PC-3 (cell line): ENCODE measurements around the gene ABCB4. TPM values are rescaled to one million over a fixed set of nuclear protein-coding genes. Genes with fewer than 3 reads are reported as not detected.

Source experiments
- ATAC-seq: fragments of 200-7000 bp; cut with Tn5 transposase; 2 replicates; pipeline ENCODE4 v1.9.1; 2020; ENCODE audit warnings: mild to moderate bottlenecking, moderate library complexity
- BruUV-seq: library from RNA; stranded (reverse); fragments of 400-500 nt; replicated peaks from 2 replicates; lab custom pipeline; 2021; lab: Mats Ljungman, UMichigan
- CTCF ChIA-PET: fragments of 300-600 bp; sonication (Branson Sonifier 250); formaldehyde crosslinking; loops from one replicate; lab custom pipeline; 2022; ENCODE audit warnings: antibody characterized with exemption; lab: Charles Lee
- POLR2A ChIA-PET: fragments of 300-600 bp; sonication (Branson Sonifier 250); formaldehyde crosslinking; loops from one replicate; lab custom pipeline; 2022; ENCODE audit warnings: antibody characterized with exemption; ENCODE audit not compliant: unreplicated experiment; lab: Charles Lee
- DNase-seq: peaks from one replicate; pipeline ENCODE4 v3.0.0-alpha.2; 2015
- H2AFZ ChIP-seq: fragments of 300-600 bp; sonication (generic); 2 replicates; pipeline ENCODE4 v1.6.0; 2016; ENCODE audit warnings: antibody characterized with exemption, low read length
- H3F3A ChIP-seq: fragments of 300-600 bp; sonication (generic); one replicate; pipeline ENCODE4 v1.6.0; 2017; ENCODE audit warnings: antibody characterized with exemption, low read length, control low read depth, mild to moderate bottlenecking; ENCODE audit not compliant: unreplicated experiment
- H3K27ac ChIP-seq: fragments of 300-600 bp; sonication (generic); 2 replicates; pipeline ENCODE4 v1.5.1; 2016; ENCODE audit warnings: mild to moderate bottlenecking, low read length
- H3K27me3 ChIP-seq: fragments of 300-600 bp; sonication (generic); 2 replicates; pipeline ENCODE4 v1.6.1; 2016; ENCODE audit warnings: low read length, mixed read lengths
- H3K36me3 ChIP-seq: fragments of 300-600 bp; sonication (generic); 2 replicates; pipeline ENCODE4 v1.6.1; 2016; ENCODE audit warnings: low read depth, mixed run types, low read length, mixed read lengths
- H3K4me1 ChIP-seq: fragments of 300-600 bp; sonication (generic); 2 replicates; pipeline ENCODE4 v1.5.1; 2016; ENCODE audit warnings: low read length; ENCODE audit not compliant: insufficient read depth
- H3K4me2 ChIP-seq: fragments of 300-600 bp; sonication (generic); 2 replicates; pipeline ENCODE4 v1.6.0; 2016; ENCODE audit warnings: low read length
- H3K4me3 ChIP-seq: fragments of 300-600 bp; sonication (generic); 2 replicates; pipeline ENCODE4 v1.5.1; 2016; ENCODE audit warnings: mild to moderate bottlenecking, low read length, mixed read lengths
- H3K79me2 ChIP-seq: fragments of 300-600 bp; sonication (generic); 2 replicates; pipeline ENCODE4 v1.6.1; 2017; ENCODE audit warnings: low read length, mixed read lengths
- H3K9ac ChIP-seq: fragments of 300-600 bp; sonication (generic); 2 replicates; pipeline ENCODE4 v1.6.0; 2016; ENCODE audit warnings: mild to moderate bottlenecking, low read length
- H3K9me2 ChIP-seq: fragments of 300-600 bp; sonication (generic); replicated peaks from 2 replicates; pipeline ENCODE4 v1.6.1; 2016; ENCODE audit warnings: mixed run types, low read length, mixed read lengths
- H3K9me3 ChIP-seq: fragments of 300-600 bp; sonication (generic); 2 replicates; pipeline ENCODE4 v1.6.1; 2016; ENCODE audit warnings: low read length, mixed read lengths
- H4K20me1 ChIP-seq: fragments of 300-600 bp; sonication (generic); 2 replicates; pipeline ENCODE4 v1.6.1; 2016; ENCODE audit warnings: low read length, mixed read lengths
- EZH2 ChIP-seq: fragments of 300-600 bp; sonication (generic); IDR thresholded peaks from one replicate; pipeline ENCODE4 v1.6.1; 2017; ENCODE audit warnings: antibody characterized with exemption, mild to moderate bottlenecking, low read length; ENCODE audit not compliant: unreplicated experiment
- EZH2phosphoT487 ChIP-seq: fragments of 300-600 bp; sonication (generic); IDR thresholded peaks from 2 replicates; pipeline ENCODE4 v1.6.1; 2018; ENCODE audit warnings: mild to moderate bottlenecking, antibody characterized with exemption, low read length, borderline replicate concordance
- intact Hi-C: fragments of 100-400 bp; cut with micrococcal nuclease; formaldehyde crosslinking; loops from 2 replicates; pipeline ENCODE4 v1.9.0; 2023
- total RNA-seq: library from RNA; depleted of rRNA; stranded (reverse); fragments of >200 nt; gene quantifications from 2 replicates; pipeline ENCODE4 v1.2.3, GENCODE V29; 2014
- TF ChIP-seq, protein P1 (sequence below): fragments of 300-600 bp; sonication (generic); conservative IDR thresholded peaks from 2 replicates; pipeline ENCODE4 v1.5.1; 2017; ENCODE audit warnings: antibody characterized with exemption, low read depth, mild to moderate bottlenecking, low read length

ABCB4 gene
- total RNA-seq, 1 experiment from 2014 or later = not detected

DNA sequence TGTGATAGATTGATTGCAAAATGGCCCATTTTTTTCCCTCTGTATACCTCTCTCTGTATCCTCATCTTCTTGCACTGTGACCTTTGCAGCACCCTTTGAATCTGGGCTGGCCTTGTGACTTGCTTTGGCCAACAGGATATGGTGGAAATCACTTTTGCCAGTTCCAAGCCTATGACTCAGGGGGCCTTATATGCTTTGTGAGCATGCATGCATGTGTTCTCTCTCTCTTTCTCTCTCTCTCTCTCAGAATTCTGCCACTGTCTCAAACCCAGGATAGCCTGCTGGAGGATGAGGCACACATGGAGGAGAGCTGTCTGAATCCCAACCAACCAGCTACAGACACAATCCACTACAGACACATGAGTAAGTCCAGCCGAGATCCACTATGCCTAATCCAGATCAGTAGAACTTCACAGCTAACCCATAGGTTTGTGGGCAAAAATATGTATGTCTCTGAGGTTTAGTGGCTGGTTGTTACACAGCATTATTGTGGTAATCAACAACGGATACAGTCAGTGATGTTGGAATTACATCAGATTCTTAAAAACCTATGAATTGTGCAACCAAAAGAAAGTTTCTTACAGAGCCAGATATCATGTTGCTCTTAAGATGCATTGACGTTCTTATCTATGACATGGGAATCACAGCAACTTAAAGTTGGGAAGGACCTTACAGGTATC lies 41.8 kb upstream of the ABCB4 start:
- ChIA-PET POLR2A (no interaction called here), CTCF (no interaction called here)
- no TSS peak for BruUV-seq
- Histone ChIP-seq H3F3A (no peaks in the 10 kb centered on the region), H3K36me3 (no peaks in the 10 kb centered on the region), H3K9ac (no peak overlapping the region), H2AFZ (no peak overlapping the region), H3K79me2 (no peaks in the 10 kb centered on the region), H3K9me2 (no peaks in the 10 kb centered on the region), H4K20me1 (no peaks in the 10 kb centered on the region), H3K4me1 (no peaks in the 10 kb centered on the region), H3K9me3 (no peaks in the 10 kb centered on the region), H3K27me3 (peaks cover 20% of the 10 kb centered on the region; the same call in 1 of the 2 replicates), H3K27ac (no peak overlapping the region), H3K4me2 (no peak overlapping the region), H3K4me3 (no peak overlapping the region)
- intact Hi-C loops = no loop called here
- TF ChIP-seq EZH2phosphoT487 = no peak
- TF ChIP-seq, protein P1, sequence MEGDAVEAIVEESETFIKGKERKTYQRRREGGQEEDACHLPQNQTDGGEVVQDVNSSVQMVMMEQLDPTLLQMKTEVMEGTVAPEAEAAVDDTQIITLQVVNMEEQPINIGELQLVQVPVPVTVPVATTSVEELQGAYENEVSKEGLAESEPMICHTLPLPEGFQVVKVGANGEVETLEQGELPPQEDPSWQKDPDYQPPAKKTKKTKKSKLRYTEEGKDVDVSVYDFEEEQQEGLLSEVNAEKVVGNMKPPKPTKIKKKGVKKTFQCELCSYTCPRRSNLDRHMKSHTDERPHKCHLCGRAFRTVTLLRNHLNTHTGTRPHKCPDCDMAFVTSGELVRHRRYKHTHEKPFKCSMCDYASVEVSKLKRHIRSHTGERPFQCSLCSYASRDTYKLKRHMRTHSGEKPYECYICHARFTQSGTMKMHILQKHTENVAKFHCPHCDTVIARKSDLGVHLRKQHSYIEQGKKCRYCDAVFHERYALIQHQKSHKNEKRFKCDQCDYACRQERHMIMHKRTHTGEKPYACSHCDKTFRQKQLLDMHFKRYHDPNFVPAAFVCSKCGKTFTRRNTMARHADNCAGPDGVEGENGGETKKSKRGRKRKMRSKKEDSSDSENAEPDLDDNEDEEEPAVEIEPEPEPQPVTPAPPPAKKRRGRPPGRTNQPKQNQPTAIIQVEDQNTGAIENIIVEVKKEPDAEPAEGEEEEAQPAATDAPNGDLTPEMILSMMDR = no peak
- TF ChIP-seq EZH2 = no peak
- no peak for ATAC-seq
- no peak for DNase-seq

DNA sequence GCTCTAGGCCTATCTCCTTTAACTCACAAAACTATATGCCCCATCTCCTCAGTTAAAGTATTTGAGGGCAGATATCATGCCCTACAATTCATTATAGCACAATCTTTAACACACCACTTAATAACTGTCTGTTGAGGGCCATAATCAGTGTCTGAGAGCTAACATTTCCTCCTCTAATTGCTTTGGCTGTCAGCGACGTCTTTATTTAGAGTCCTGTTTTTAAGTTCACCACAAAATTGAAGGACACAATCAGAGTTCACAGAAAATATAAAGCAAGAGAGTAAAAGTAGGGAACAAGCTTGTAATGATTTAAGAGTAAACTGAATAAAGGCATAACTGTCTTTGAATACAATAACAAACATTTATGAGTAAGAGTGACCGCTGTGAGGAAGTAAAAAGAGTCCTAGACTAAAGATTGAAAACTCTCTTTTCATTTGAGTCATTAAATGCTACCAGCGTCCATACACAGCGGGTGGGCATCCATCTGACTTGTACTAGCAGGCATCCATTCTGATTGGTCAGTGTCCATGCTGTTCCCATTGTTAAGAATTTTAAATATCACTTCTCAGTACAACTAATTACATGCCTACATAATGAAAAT lies 38.4 kb upstream of the ABCB4 start:
- Histone ChIP-seq H3K79me2 (no peaks in the 10 kb centered on the region), H3K9me3 (no peaks in the 10 kb centered on the region), H3F3A (no peaks in the 10 kb centered on the region), H3K4me2 (no peak overlapping the region), H3K9ac (no peak overlapping the region), H3K4me1 (no peaks in the 10 kb centered on the region), H3K27ac (no peak overlapping the region), H3K36me3 (no peaks in the 10 kb centered on the region), H2AFZ (no peak overlapping the region), H3K4me3 (no peak overlapping the region), H3K27me3 (peaks cover 14% of the 10 kb centered on the region; the same call in 1 of the 2 replicates), H4K20me1 (no peaks in the 10 kb centered on the region), H3K9me2 (no peaks in the 10 kb centered on the region)
- BruUV-seq = no TSS peak
- ATAC-seq = no peak
- ChIA-PET POLR2A (no interaction called here), CTCF (no interaction called here)
- TF ChIP-seq EZH2 (no peak), EZH2phosphoT487 (no peak)
- TF ChIP-seq, protein P1 = no peak
- intact Hi-C loops = no loop called here
- DNase-seq = no peak

DNA sequence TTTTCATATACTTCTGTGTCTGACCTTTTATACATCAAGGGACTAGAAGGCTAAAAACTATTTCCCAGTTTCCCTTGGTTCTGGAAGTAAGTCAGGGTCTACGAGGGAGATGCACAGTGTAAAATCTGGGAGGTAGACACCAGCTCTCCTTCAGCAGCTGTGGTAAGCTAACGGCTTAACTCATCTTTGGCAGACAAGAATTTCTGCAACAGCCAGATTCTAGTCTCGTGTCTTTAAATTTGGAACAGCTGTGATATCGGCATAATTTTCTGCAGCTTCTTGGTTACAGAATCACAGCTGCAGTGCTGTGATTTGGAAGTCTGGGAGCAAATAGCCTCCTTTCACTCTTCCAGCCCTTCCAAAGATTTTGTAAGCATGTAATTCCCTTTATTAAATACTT lies 37.4 kb upstream of the ABCB4 start:
- ATAC-seq = no peak
- no peak overlapping the region for H3K9ac ChIP-seq
- intact Hi-C loops = no loop called here
- POLR2A ChIA-PET = no interaction called here
- H3K79me2 ChIP-seq = no peaks in the 10 kb centered on the region
- no peaks in the 10 kb centered on the region for H4K20me1 ChIP-seq
- H3K36me3 ChIP-seq = no peaks in the 10 kb centered on the region
- TF ChIP-seq EZH2phosphoT487 = no peak
- TF ChIP-seq EZH2 = no peak
- TF ChIP-seq, protein P1 = no peak
- no peak overlapping the region for H3K27ac ChIP-seq
- H2AFZ ChIP-seq = no peak overlapping the region
- DNase-seq = no peak
- no peaks in the 10 kb centered on the region for H3F3A ChIP-seq
- CTCF ChIA-PET = no interaction called here
- H3K9me2 ChIP-seq = no peaks in the 10 kb centered on the region
- no peaks in the 10 kb centered on the region for H3K4me1 ChIP-seq
- H3K27me3 ChIP-seq = peaks cover 11% of the 10 kb centered on the region; the same call in 1 of the 2 replicates
- H3K4me3 ChIP-seq = no peak overlapping the region
- BruUV-seq = no TSS peak
- no peaks in the 10 kb centered on the region for H3K9me3 ChIP-seq
- H3K4me2 ChIP-seq = no peak overlapping the region
